Liver (tissue), 10 donors: Measurements from ENCODE around the gene TGM5. TPM values are rescaled to one million over a fixed set of nuclear protein-coding genes. Genes with fewer than 3 reads are reported as not detected.

Source experiments
- DNase-seq: peaks from one replicate; pipeline ENCODE4 v3.0.0-alpha.2; 2017; ENCODE audit warnings: low spot score
- H3K27ac ChIP-seq, 2 donors: one replicate each; pipeline ENCODE4 v1.7.0; 2013; ENCODE audit warnings: inconsistent platforms in 2 of 2, low read length in 2 of 2, control low read depth in 1 of 2, low read depth in 1 of 2, mild to moderate bottlenecking in 1 of 2
- H3K27me3 ChIP-seq, 4 donors: one replicate each; pipeline versions ENCODE4 v1.6.1 to v1.7.0; 2013; ENCODE audit warnings: low read length in 3 of 4, inconsistent platforms in 1 of 4, mild to moderate bottlenecking in 1 of 4, moderate library complexity in 1 of 4; ENCODE audit not compliant: control insufficient read depth in 4 of 4, insufficient read depth in 4 of 4
- H3K36me3 ChIP-seq, 4 donors: one replicate each; pipeline versions ENCODE4 v1.6.1 to v1.7.0; 2013; ENCODE audit warnings: low read length in 3 of 4, mild to moderate bottlenecking in 3 of 4, low read depth in 1 of 4, moderate library complexity in 1 of 4; ENCODE audit not compliant: control insufficient read depth in 4 of 4, insufficient read depth in 3 of 4
- H3K4me1 ChIP-seq, 4 donors: one replicate each; pipeline versions ENCODE4 v1.6.1 to v1.7.0; 2013; ENCODE audit warnings: low read length in 3 of 4, mild to moderate bottlenecking in 3 of 4, moderate library complexity in 1 of 4; ENCODE audit not compliant: control insufficient read depth in 4 of 4, insufficient read depth in 4 of 4
- H3K4me3 ChIP-seq, 3 donors: one replicate each; pipeline versions ENCODE4 v1.6.1 to v1.7.0; 2013; ENCODE audit warnings: low read length in 3 of 3, control low read depth in 1 of 3, low read depth in 1 of 3, mild to moderate bottlenecking in 1 of 3
- H3K9ac ChIP-seq, 2 donors: one replicate each; pipeline ENCODE4 v1.7.0; 2013; ENCODE audit warnings: low read length in 2 of 2, mild to moderate bottlenecking in 2 of 2, moderate library complexity in 2 of 2, control low read depth in 1 of 2, low read depth in 1 of 2
- H3K9me3 ChIP-seq, 4 donors: one replicate each; pipeline versions ENCODE4 v1.6.1 to v1.7.0; 2013; ENCODE audit warnings: low read length in 3 of 4; ENCODE audit not compliant: control insufficient read depth in 4 of 4
- EGR1 ChIP-seq, 2 donors: IDR thresholded peaks; 2 replicates each; pipeline ENCODE4 v1.6.1; 2016 to 2018; ENCODE audit warnings: antibody characterized with exemption in 2 of 2, low read depth in 2 of 2
- FOXA1 ChIP-seq: IDR thresholded peaks from 2 replicates; pipeline ENCODE4 v1.6.1; 2016; ENCODE audit warnings: antibody characterized with exemption
- FOXA2 ChIP-seq: IDR thresholded peaks from 2 replicates; pipeline ENCODE4 v1.6.1; 2016; ENCODE audit warnings: antibody characterized with exemption
- GABPA ChIP-seq, 2 donors: IDR thresholded peaks in 1 of 2; conservative IDR thresholded peaks in 1 of 2; 2 replicates each; pipeline ENCODE4 v1.6.1; 2016; ENCODE audit warnings: antibody characterized with exemption in 2 of 2, mild to moderate bottlenecking in 1 of 2, moderate library complexity in 1 of 2
- HNF4A ChIP-seq, 2 donors: conservative IDR thresholded peaks; 2 replicates each; pipeline ENCODE4 v1.6.1; 2016; ENCODE audit warnings: antibody characterized with exemption in 2 of 2, mild to moderate bottlenecking in 2 of 2
- HNF4G ChIP-seq: IDR thresholded peaks from 2 replicates; pipeline ENCODE4 v1.6.1; 2016; ENCODE audit warnings: antibody characterized with exemption
- RAD21 ChIP-seq, 2 donors: IDR thresholded peaks; 2 replicates each; pipeline ENCODE4 v1.6.1; 2016; ENCODE audit warnings: antibody characterized with exemption in 2 of 2, mild to moderate bottlenecking in 2 of 2
- YY1 ChIP-seq: IDR thresholded peaks from 2 replicates; pipeline ENCODE4 v1.6.1; 2016; ENCODE audit warnings: antibody characterized with exemption, mild to moderate bottlenecking
- WGBS: extraction: QIAGEN DNeasy Blood & Tissue Kit; methylation state at CpG from one replicate; pipeline ENCODE4 v1.1.7; 2013; 5-methylcytosine and 5-hydroxymethylcytosine counted together
- polyA plus RNA-seq, 2 donors: library from polyadenylated mRNA; stranded (reverse) in 1 of 2; unstranded in 1 of 2; fragments of 200-250 nt in 1 of 2; fragments of >200 nt in 1 of 2; fragmentation: Nextera tagmentation in 1 of 2; extraction: Ambion mirVana in 1 of 2; gene quantifications; one replicate each; pipeline versions ENCODE4 v1.2.1 to v1.2.3, GENCODE V29; 2013 to 2015
- small RNA-seq: library from RNA; depleted of rRNA; stranded (forward); fragments of <200 nt; gene quantifications from one replicate; pipeline ENCODE3, GENCODE V24; 2014
- total RNA-seq, 2 donors: library from RNA; depleted of rRNA; stranded (reverse); fragments of >200 nt; gene quantifications; one replicate each; pipeline ENCODE4 v1.2.3, GENCODE V29; 2014
- TF ChIP-seq, protein P1 (sequence below): IDR thresholded peaks from 2 replicates; pipeline ENCODE4 v1.6.1; 2016; ENCODE audit warnings: antibody characterized with exemption
- donor health status: healthy.
- donor health status: healthy.
- donor health status: healthy.
- donor health status: healthy.
- donor health status: healthy.

TGM5 gene
- total and polyA plus RNA-seq, 4 donors, result not detected

DNA sequence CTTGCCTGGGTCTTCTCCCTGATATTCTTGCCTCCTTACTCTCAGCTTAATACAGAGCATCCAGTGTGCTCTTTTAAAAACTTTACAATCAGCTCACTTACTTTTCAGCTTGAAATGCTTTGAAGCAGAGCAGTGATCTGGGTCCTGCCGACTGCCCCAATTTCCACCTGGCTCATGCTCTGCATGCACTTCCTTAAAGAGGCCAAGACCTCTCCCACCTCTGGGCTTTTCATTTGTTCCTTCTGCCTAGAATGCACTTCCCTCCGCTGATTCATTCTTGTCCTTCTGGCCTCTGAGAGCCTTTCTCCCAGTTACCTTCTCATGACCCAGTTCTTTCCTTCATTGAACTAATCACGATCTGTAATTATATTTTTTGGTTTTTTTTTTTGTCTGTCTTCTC, 83.5 kb downstream of the TGM5 start:
- H3K27me3 ChIP-seq, result no peaks in the 10 kb centered on the region
- H3K4me3 ChIP-seq, result no peak overlapping the region
- peaks cover 0 to 5% (median 2%) of the 10 kb centered on the region in 4 donors for H3K36me3 ChIP-seq
- no peak overlapping the region for H3K9ac ChIP-seq
- TF ChIP-seq YY1 (no peak), RAD21 (IDR thresholded peaks at IDR 0.05) (no peak), HNF4G (no peak), EGR1 (IDR thresholded peaks at IDR 0.05; ENCODE audit: low read depth in 2 of 2) (no peak), GABPA (IDR thresholded peaks at IDR 0.05 in 1 of 2, conservative IDR thresholded peaks at IDR 0.05 in 1 of 2) (no peak), FOXA2 (no peak), HNF4A (conservative IDR thresholded peaks at IDR 0.05) (no peak), FOXA1 (no peak)
- TF ChIP-seq, protein P1, sequence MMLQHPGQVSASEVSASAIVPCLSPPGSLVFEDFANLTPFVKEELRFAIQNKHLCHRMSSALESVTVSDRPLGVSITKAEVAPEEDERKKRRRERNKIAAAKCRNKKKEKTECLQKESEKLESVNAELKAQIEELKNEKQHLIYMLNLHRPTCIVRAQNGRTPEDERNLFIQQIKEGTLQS, result no peak
- H3K4me1 ChIP-seq, result peaks cover 0 to 12% (median 9%) of the 10 kb centered on the region in 4 donors
- H3K9me3 ChIP-seq, result no peaks in the 10 kb centered on the region
- no peak overlapping the region for H3K27ac ChIP-seq
- WGBS, result 88% methylated on average over 3 of the region's 3 CpGs
- DNase-seq, result no peak

Small RNA genes lying within 50 kb of the gene (small RNA-seq; reads per million reads assigned to genes)
- not detected for gene RF00019

Other genes with a start within 250 kb of the TGM5 start
- gene UBR1, start 160.9 kb downstream of the TGM5 start, total RNA-seq, result 10 to 100 TPM; 17.1 to 25.3 TPM
- gene UBR1, start 160.9 kb downstream of the TGM5 start, polyA plus RNA-seq, result 1 to 10 TPM; 3.7 to 4.8 TPM
- gene TMEM62, start 133.3 kb downstream of the TGM5 start, total RNA-seq, result 10 to 100 TPM; 12.0 to 14.0 TPM
- gene TMEM62, start 133.3 kb downstream of the TGM5 start, polyA plus RNA-seq, result 1 to 10 TPM; 4.5 to 9.3 TPM
- 100 to 1,000 TPM in 1 of 2 donors, 10 to 100 TPM in 1; 25.4 to 160 TPM for gene CCNDBP1, start 81.5 kb downstream of the TGM5 start, total RNA-seq
- 10 to 100 TPM; 21.4 to 27.5 TPM for gene CCNDBP1, start 81.5 kb downstream of the TGM5 start, polyA plus RNA-seq
- gene EPB42, start 45.9 kb downstream of the TGM5 start, total RNA-seq, result 100 to 1,000 TPM in 1 of 2 donors, not detected in 1; 247 TPM
- under 1 TPM in 1 of 2 donors, not detected in 1; 0.02 TPM for gene EPB42, start 45.9 kb downstream of the TGM5 start, polyA plus RNA-seq
- not detected for gene TGM7, start 35.3 kb upstream of the TGM5 start, total RNA-seq
- not detected for gene TGM7, start 35.3 kb upstream of the TGM5 start, polyA plus RNA-seq
- 1 to 10 TPM; 4.0 to 4.3 TPM for gene LCMT2, start 63.6 kb upstream of the TGM5 start, total RNA-seq
- gene LCMT2, start 63.6 kb upstream of the TGM5 start, polyA plus RNA-seq, result 1 to 10 TPM; 3.1 to 3.7 TPM
- 10 to 100 TPM; 13.4 to 15.6 TPM for gene ZSCAN29, start 104.1 kb upstream of the TGM5 start, total RNA-seq
- 1 to 10 TPM; 4.1 to 5.8 TPM for gene ZSCAN29, start 104.1 kb upstream of the TGM5 start, polyA plus RNA-seq
- 10 to 100 TPM; 17.1 to 20.5 TPM for gene TUBGCP4, start 104.2 kb upstream of the TGM5 start, total RNA-seq
- gene TUBGCP4, start 104.2 kb upstream of the TGM5 start, polyA plus RNA-seq, result 1 to 10 TPM; 4.6 to 7.7 TPM
- gene TP53BP1, start 226.2 kb upstream of the TGM5 start, total RNA-seq, result 10 to 100 TPM; 11.3 to 12.0 TPM
- gene TP53BP1, start 226.2 kb upstream of the TGM5 start, polyA plus RNA-seq, result 1 to 10 TPM; 2.7 to 3.2 TPM